Suprapubic skin (tissue), 4 donors: ENCODE data around the gene MYO9A. TPM values are rescaled to one million over a fixed set of nuclear protein-coding genes. Genes with fewer than 3 reads are reported as not detected.

Experiments used
- DNase-seq, 2 donors: peaks; one replicate each; pipeline ENCODE4 v3.0.0-alpha.2; 2019; ENCODE audit warnings: low spot score in 2 of 2
- H3K27ac ChIP-seq: fragments of 200-600 bp; sonication (generic); one replicate; pipeline ENCODE4 v1.5.1; 2019
- H3K27me3 ChIP-seq: fragments of 200-600 bp; sonication (generic); one replicate; pipeline ENCODE4 v1.5.1; 2019
- H3K36me3 ChIP-seq: fragments of 200-600 bp; sonication (generic); one replicate; pipeline ENCODE4 v1.5.1; 2019
- H3K4me1 ChIP-seq: fragments of 200-600 bp; sonication (generic); one replicate; pipeline ENCODE4 v1.5.1; 2019
- H3K4me3 ChIP-seq: fragments of 200-600 bp; sonication (generic); one replicate; pipeline ENCODE4 v1.5.1; 2019; ENCODE audit warnings: mild to moderate bottlenecking
- H3K9me3 ChIP-seq: fragments of 200-600 bp; sonication (generic); one replicate; pipeline ENCODE4 v1.5.1; 2019
- EP300 ChIP-seq: sonication (generic); formaldehyde crosslinking; IDR thresholded peaks from one replicate; pipeline ENCODE4 v1.6.1; 2017; ENCODE audit warnings: antibody characterized with exemption
- POLR2A ChIP-seq, 2 donors: fragments of 450-650 bp; IDR thresholded peaks; one replicate each; pipeline ENCODE4 v1.6.1; 2017; ENCODE audit warnings: antibody characterized with exemption in 2 of 2, mild to moderate bottlenecking in 2 of 2, moderate library complexity in 2 of 2
- POLR2AphosphoS5 ChIP-seq, 3 donors: sonication (generic); formaldehyde crosslinking; IDR thresholded peaks; one replicate each; pipeline ENCODE4 v1.6.1; 2017; ENCODE audit warnings: antibody characterized with exemption in 3 of 3
- WGBS: methylation state at CpG from one replicate; pipeline ENCODE4 v1.1.5; 2018; 5-methylcytosine and 5-hydroxymethylcytosine counted together
- total RNA-seq, 4 donors: library from RNA; depleted of rRNA; stranded (reverse); fragments of >200 nt; gene quantifications; one replicate each; pipeline ENCODE4 v1.1.0, GENCODE V29; 2016
- TF ChIP-seq, protein P1 (sequence below), 2 donors: fragments of 200-600 bp in 1 of 2; fragments of 450-650 bp in 1 of 2; sonication (generic) in 1 of 2; IDR thresholded peaks; one replicate each; pipeline ENCODE4 v1.5.1; 2016 to 2019; ENCODE audit warnings: antibody characterized with exemption in 2 of 2, mild to moderate bottlenecking in 1 of 2, moderate library complexity in 1 of 2

Gene MYO9A
- total RNA-seq, 4 donors from 2014 or later: 54.0 to 89.7 (median 61.8) TPM

DNA sequence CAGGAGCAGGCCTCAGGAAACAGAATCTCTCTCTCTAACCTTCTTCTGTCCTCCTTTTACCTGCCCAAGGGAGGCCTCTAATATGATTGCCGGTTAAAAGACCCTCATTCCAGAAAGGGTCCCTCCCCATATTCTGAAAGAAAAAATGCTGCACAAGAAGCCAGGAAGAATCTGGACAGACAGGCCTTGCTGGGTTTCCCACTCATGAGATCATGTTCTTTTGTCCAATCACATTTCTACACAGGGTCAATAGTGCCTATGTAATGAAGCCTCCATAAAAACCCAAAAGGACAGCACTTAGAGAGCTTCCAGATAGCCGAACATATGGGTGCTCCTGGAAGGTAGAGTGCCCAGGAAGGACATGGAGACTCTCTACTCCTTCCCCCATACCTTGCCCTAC is 146.0 kb downstream of the MYO9A start:
- Histone ChIP-seq H3K9me3 (no peaks in the 10 kb centered on the region), H3K4me1 (no peaks in the 10 kb centered on the region), H3K4me3 (no peak overlapping the region), H3K27ac (no peak overlapping the region), H3K27me3 (no peaks in the 10 kb centered on the region), H3K36me3 (no peaks in the 10 kb centered on the region)
- TF ChIP-seq, protein P1, sequence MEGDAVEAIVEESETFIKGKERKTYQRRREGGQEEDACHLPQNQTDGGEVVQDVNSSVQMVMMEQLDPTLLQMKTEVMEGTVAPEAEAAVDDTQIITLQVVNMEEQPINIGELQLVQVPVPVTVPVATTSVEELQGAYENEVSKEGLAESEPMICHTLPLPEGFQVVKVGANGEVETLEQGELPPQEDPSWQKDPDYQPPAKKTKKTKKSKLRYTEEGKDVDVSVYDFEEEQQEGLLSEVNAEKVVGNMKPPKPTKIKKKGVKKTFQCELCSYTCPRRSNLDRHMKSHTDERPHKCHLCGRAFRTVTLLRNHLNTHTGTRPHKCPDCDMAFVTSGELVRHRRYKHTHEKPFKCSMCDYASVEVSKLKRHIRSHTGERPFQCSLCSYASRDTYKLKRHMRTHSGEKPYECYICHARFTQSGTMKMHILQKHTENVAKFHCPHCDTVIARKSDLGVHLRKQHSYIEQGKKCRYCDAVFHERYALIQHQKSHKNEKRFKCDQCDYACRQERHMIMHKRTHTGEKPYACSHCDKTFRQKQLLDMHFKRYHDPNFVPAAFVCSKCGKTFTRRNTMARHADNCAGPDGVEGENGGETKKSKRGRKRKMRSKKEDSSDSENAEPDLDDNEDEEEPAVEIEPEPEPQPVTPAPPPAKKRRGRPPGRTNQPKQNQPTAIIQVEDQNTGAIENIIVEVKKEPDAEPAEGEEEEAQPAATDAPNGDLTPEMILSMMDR (IDR thresholded peaks at IDR 0.05): no peak
- TF ChIP-seq EP300: no peak
- TF ChIP-seq POLR2AphosphoS5 (IDR thresholded peaks at IDR 0.05): no peak
- no peak for TF ChIP-seq POLR2A (IDR thresholded peaks at IDR 0.05)
- no peak for DNase-seq
- WGBS: 92% methylated on average over 2 of the region's 2 CpGs

DNA sequence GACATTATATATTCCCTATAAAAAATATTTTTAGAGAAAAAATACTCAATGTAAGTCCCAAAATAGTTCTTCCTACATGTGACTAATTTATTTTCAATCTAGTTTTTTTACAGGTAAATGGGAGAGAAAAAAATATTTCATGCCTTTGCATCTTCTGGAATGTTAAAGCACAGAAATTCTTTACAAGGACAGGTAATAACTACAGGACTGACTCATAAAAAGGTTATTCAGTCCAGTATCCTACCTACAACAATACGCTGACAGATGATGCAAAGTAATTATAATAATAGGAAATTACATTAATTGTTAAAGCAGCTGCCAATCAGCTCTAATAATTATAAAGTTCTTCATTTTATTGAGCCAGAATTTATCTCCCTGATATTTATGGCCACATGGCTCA is 147.5 kb downstream of the MYO9A start:
- Histone ChIP-seq H3K9me3 (no peaks in the 10 kb centered on the region), H3K27ac (no peak overlapping the region), H3K4me1 (no peaks in the 10 kb centered on the region), H3K36me3 (no peaks in the 10 kb centered on the region), H3K27me3 (no peaks in the 10 kb centered on the region), H3K4me3 (no peak overlapping the region)
- TF ChIP-seq EP300 (no peak), POLR2AphosphoS5 (IDR thresholded peaks at IDR 0.05) (no peak), POLR2A (IDR thresholded peaks at IDR 0.05) (no peak)
- TF ChIP-seq, protein P1 (IDR thresholded peaks at IDR 0.05): no peak
- WGBS: 92% methylated on average over 1 of the region's 1 CpG
- DNase-seq: no peak

DNA sequence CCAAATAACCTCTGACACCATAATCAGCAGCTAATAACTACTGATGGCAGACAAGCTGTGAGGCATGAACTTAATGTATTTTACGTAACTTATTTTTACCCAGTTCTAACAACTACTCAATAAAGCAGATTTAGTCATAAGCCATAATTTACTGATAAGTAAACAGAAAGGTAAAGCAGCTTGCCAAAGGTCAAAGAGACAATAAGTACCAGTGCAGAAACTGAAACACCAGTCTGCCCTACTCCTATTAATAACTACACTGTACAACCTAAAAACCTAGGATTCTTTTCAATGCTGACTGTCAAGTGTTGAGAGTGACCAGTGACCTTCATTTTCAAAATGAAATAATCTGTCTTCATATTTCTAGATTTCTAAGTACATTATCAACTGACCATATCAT is 155.4 kb downstream of the MYO9A start:
- peaks cover 10% of the 10 kb centered on the region for H3K36me3 ChIP-seq
- TF ChIP-seq POLR2AphosphoS5 (IDR thresholded peaks at IDR 0.05): no peak
- no peak for TF ChIP-seq POLR2A (IDR thresholded peaks at IDR 0.05)
- TF ChIP-seq, protein P1 (IDR thresholded peaks at IDR 0.05): no peak
- TF ChIP-seq EP300: no peak
- WGBS: 88% methylated on average over 1 of the region's 1 CpG
- no peak overlapping the region for H3K4me3 ChIP-seq
- no peaks in the 10 kb centered on the region for H3K27me3 ChIP-seq
- H3K4me1 ChIP-seq: no peaks in the 10 kb centered on the region
- no peaks in the 10 kb centered on the region for H3K9me3 ChIP-seq
- DNase-seq: no peak
- H3K27ac ChIP-seq: no peak overlapping the region

DNA sequence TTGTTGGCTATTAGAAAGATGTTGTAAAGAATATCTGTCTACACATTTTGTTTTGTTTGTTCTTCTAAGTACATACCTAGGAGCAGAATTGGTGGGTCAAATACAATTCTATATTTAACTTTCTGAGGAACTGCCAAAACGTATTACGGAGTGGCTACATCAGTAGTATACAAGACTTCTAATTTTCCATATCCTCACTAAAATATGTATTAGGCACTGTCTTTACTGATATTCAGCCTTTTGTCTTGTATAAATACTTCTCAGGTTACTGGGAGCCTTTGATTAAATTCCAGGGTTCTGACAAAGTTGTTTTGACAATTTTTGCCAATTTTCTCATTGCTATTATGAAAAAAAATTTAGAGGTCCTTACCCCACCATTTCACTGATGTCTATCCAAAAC is 160.9 kb downstream of the MYO9A start:
- Histone ChIP-seq H3K4me1 (no peaks in the 10 kb centered on the region), H3K36me3 (peaks cover 10% of the 10 kb centered on the region), H3K27me3 (no peaks in the 10 kb centered on the region), H3K9me3 (no peaks in the 10 kb centered on the region), H3K27ac (no peak overlapping the region), H3K4me3 (no peak overlapping the region)
- DNase-seq: no peak
- WGBS: 92% methylated on average over 2 of the region's 2 CpGs
- no peak for TF ChIP-seq POLR2A (IDR thresholded peaks at IDR 0.05)
- TF ChIP-seq, protein P1 (IDR thresholded peaks at IDR 0.05): no peak
- TF ChIP-seq POLR2AphosphoS5 (IDR thresholded peaks at IDR 0.05): no peak
- TF ChIP-seq EP300: no peak

DNA sequence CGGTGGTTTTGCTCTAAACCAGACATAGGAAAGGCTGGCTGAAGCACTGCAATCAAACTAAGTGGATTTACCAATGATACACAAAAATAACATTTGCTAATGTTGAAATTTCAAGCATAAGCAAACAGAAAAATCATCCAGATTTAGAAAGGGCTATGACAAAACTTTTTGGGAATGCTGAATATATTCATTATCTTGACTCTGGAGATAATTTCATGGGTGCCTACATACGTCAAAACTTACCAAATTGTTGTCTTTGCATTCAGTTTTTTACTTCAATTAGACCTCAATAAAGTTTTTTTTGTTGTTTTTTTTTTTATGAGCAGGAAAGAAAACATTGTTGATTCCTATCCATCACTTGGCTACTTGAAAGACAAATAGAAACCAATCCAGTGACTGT is 166.8 kb downstream of the MYO9A start:
- TF ChIP-seq, protein P1 (IDR thresholded peaks at IDR 0.05): no peak
- TF ChIP-seq EP300 (no peak), POLR2AphosphoS5 (IDR thresholded peaks at IDR 0.05) (no peak), POLR2A (IDR thresholded peaks at IDR 0.05) (no peak)
- no peaks in the 10 kb centered on the region for H3K4me1 ChIP-seq
- H3K27ac ChIP-seq: no peak overlapping the region
- peaks cover 4% of the 10 kb centered on the region for H3K36me3 ChIP-seq
- H3K27me3 ChIP-seq: no peaks in the 10 kb centered on the region
- 92% methylated on average over 2 of the region's 2 CpGs for WGBS
- no peak overlapping the region for H3K4me3 ChIP-seq
- DNase-seq: no peak
- no peaks in the 10 kb centered on the region for H3K9me3 ChIP-seq
